Neural cell (in vitro differentiated cells): ENCODE results near the gene MEGF6. TPM values are rescaled to one million over a fixed set of nuclear protein-coding genes. Genes with fewer than 3 reads are reported as not detected.

ENCODE experiments used
- H2AFZ ChIP-seq: fragments of 200-600, 300-800 bp; sonication (generic), shearing (Covaris generic); 2 replicates; pipeline ENCODE4 v1.6.0; 2014; ENCODE audit warnings: low read depth, mild to moderate bottlenecking, antibody characterized with exemption, low read length, moderate library complexity
- H3F3A ChIP-seq: fragments of 200-600 bp; shearing (Covaris generic); 2 replicates; pipeline ENCODE4 v1.6.1; 2016; ENCODE audit warnings: mild to moderate bottlenecking, moderate library complexity, mixed read lengths, antibody characterized with exemption, low read length; ENCODE audit not compliant: insufficient read depth, poor library complexity, severe bottlenecking
- H3K27ac ChIP-seq: fragments of 200-600, 300-800 bp; sonication (generic), shearing (Covaris generic); 2 replicates; pipeline ENCODE4 v1.5.1; 2014; ENCODE audit warnings: mild to moderate bottlenecking, low read length, moderate library complexity
- H3K27me3 ChIP-seq: fragments of 300-800, 200-600 bp; sonication (generic), shearing (Covaris generic); 2 replicates; pipeline ENCODE4 v1.6.0; 2014; ENCODE audit warnings: mild to moderate bottlenecking, low read depth, low read length, moderate library complexity; ENCODE audit not compliant: insufficient read depth
- H3K36me3 ChIP-seq: fragments of 300-800, 200-600 bp; sonication (generic), shearing (Covaris generic); 2 replicates; pipeline ENCODE4 v1.5.1; 2014; ENCODE audit warnings: mild to moderate bottlenecking, antibody characterized with exemption, low read length, moderate library complexity; ENCODE audit not compliant: insufficient read depth
- H3K4me2 ChIP-seq: fragments of 300-800, 200-600 bp; sonication (generic), shearing (Covaris generic); 2 replicates; pipeline ENCODE4 v1.6.0; 2014; ENCODE audit warnings: mild to moderate bottlenecking, low read length
- H3K4me3 ChIP-seq: fragments of 300-800, 200-600 bp; sonication (generic), shearing (Covaris generic); 2 replicates; pipeline ENCODE4 v1.5.1; 2014; ENCODE audit warnings: mild to moderate bottlenecking, low read length, moderate library complexity
- H3K79me2 ChIP-seq: fragments of 200-600 bp; shearing (Covaris generic); replicated peaks from 2 replicates; pipeline ENCODE4 v1.6.0; 2014; ENCODE audit warnings: mild to moderate bottlenecking, low read length, moderate library complexity; ENCODE audit not compliant: insufficient read depth
- H3K9ac ChIP-seq: fragments of 300-800, 200-600 bp; sonication (generic), shearing (Covaris generic); 2 replicates; pipeline ENCODE4 v1.6.1; 2016; ENCODE audit warnings: mild to moderate bottlenecking, low read length, mixed read lengths
- H3K9me2 ChIP-seq: fragments of 200-600 bp; shearing (Covaris generic); 2 replicates; pipeline ENCODE4 v1.6.1; 2016; ENCODE audit warnings: mild to moderate bottlenecking, low read length, mixed read lengths; ENCODE audit not compliant: insufficient read depth
- H3K9me3 ChIP-seq: fragments of 200-600, 300-800 bp; sonication (generic), shearing (Covaris generic); 2 replicates; pipeline ENCODE4 v1.6.1; 2016; ENCODE audit warnings: mild to moderate bottlenecking, mixed run types, low read length, moderate library complexity, mixed read lengths
- H4K20me1 ChIP-seq: fragments of 200-600 bp; shearing (Covaris generic); 2 replicates; pipeline ENCODE4 v1.6.1; 2016; ENCODE audit warnings: mild to moderate bottlenecking, mixed run types; ENCODE audit not compliant: insufficient read depth
- EP300 ChIP-seq: fragments of 450-650 bp; conservative IDR thresholded peaks from 2 replicates; pipeline ENCODE4 v1.6.1; 2014; ENCODE audit warnings: antibody characterized with exemption, mild to moderate bottlenecking, moderate library complexity; ENCODE audit not compliant: poor library complexity, severe bottlenecking
- EZH2 ChIP-seq: fragments of 200-600, 300-800 bp; shearing (Covaris generic), sonication (generic); IDR thresholded peaks from 2 replicates; pipeline ENCODE4 v1.6.1; 2014; ENCODE audit warnings: antibody characterized with exemption, low read length, borderline replicate concordance, mild to moderate bottlenecking; ENCODE audit not compliant: insufficient read depth, poor library complexity, severe bottlenecking
- MXI1 ChIP-seq: fragments of 450-650 bp; conservative IDR thresholded peaks from 2 replicates; pipeline ENCODE4 v1.6.1; 2014; ENCODE audit warnings: antibody characterized with exemption, mild to moderate bottlenecking; ENCODE audit not compliant: poor library complexity, severe bottlenecking
- POLR2AphosphoS5 ChIP-seq: IDR thresholded peaks from 2 replicates; pipeline ENCODE4 v1.6.1; 2012
- RAD21 ChIP-seq: fragments of 450-650 bp; conservative IDR thresholded peaks from 2 replicates; pipeline ENCODE4 v1.6.1; 2014; ENCODE audit warnings: antibody characterized with exemption, mild to moderate bottlenecking, moderate library complexity
- SMC3 ChIP-seq: fragments of 450-650 bp; conservative IDR thresholded peaks from 2 replicates; pipeline ENCODE4 v1.6.1; 2014; ENCODE audit warnings: antibody characterized with exemption, mild to moderate bottlenecking, moderate library complexity; ENCODE audit not compliant: poor library complexity
- TAF1 ChIP-seq: IDR thresholded peaks from 2 replicates; pipeline ENCODE4 v1.6.1; 2012; ENCODE audit warnings: low read depth
- polyA plus RNA-seq: library from polyadenylated mRNA; depleted of rRNA; stranded (reverse); fragments of >200 nt; gene quantifications from 2 replicates; pipeline ENCODE4 v1.2.3, GENCODE V29; 2014
- TF ChIP-seq, protein P1 (sequence below): IDR thresholded peaks from 2 replicates; pipeline ENCODE4 v1.6.1; 2012; ENCODE audit warnings: borderline replicate concordance
- TF ChIP-seq, protein P2 (sequence below): fragments of 450-650 bp; IDR thresholded peaks from 2 replicates; pipeline ENCODE4 v1.5.1; 2014; ENCODE audit warnings: antibody characterized with exemption, mild to moderate bottlenecking, moderate library complexity; ENCODE audit not compliant: poor library complexity, severe bottlenecking

MEGF6 gene
- polyA plus RNA-seq, 1 donor from 2014 or later, result 6.0 TPM

DNA sequence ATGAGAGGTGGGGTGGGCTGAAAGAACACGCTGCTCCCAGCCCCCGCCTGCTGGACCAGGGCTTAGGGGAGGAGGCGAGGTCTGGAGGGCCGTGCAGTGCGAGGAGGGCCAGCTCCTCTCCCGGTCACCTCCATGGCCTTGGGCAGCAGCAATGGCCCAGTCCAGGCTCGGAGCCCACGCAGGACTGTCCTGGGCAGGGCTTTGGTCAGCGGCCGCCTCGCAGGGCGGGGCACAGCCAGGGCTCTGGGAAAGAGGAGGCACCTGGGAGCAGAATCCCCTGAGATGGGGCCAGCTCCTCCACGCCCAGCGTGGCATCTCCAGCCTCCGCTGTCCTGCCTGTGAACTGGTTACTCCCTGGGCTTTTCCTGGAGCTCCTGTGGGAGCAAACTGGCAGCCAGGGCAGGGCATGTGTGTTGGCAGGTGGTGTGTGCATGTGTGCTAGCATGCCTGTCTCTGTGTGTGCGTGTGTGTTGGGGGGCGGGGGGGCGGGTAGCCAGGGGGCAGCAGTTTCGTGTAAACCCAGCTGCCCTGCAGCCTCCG lies 129.4 kb downstream of the MEGF6 start:
- Histone ChIP-seq H3K4me3 (no peak overlapping the region), H3K79me2 (no peaks in the 10 kb centered on the region), H3K4me2 (no peak overlapping the region), H3K9me2 (no peaks in the 10 kb centered on the region), H3K27ac (no peak overlapping the region), H3K36me3 (no peaks in the 10 kb centered on the region), H3K27me3 (no peaks in the 10 kb centered on the region), H2AFZ (no peak overlapping the region), H3K9me3 (no peaks in the 10 kb centered on the region), H3K9ac (no peak overlapping the region), H3F3A (no peaks in the 10 kb centered on the region), H4K20me1 (no peaks in the 10 kb centered on the region)
- TF ChIP-seq MXI1 (no peak), EZH2 (no peak)
- TF ChIP-seq, protein P1, sequence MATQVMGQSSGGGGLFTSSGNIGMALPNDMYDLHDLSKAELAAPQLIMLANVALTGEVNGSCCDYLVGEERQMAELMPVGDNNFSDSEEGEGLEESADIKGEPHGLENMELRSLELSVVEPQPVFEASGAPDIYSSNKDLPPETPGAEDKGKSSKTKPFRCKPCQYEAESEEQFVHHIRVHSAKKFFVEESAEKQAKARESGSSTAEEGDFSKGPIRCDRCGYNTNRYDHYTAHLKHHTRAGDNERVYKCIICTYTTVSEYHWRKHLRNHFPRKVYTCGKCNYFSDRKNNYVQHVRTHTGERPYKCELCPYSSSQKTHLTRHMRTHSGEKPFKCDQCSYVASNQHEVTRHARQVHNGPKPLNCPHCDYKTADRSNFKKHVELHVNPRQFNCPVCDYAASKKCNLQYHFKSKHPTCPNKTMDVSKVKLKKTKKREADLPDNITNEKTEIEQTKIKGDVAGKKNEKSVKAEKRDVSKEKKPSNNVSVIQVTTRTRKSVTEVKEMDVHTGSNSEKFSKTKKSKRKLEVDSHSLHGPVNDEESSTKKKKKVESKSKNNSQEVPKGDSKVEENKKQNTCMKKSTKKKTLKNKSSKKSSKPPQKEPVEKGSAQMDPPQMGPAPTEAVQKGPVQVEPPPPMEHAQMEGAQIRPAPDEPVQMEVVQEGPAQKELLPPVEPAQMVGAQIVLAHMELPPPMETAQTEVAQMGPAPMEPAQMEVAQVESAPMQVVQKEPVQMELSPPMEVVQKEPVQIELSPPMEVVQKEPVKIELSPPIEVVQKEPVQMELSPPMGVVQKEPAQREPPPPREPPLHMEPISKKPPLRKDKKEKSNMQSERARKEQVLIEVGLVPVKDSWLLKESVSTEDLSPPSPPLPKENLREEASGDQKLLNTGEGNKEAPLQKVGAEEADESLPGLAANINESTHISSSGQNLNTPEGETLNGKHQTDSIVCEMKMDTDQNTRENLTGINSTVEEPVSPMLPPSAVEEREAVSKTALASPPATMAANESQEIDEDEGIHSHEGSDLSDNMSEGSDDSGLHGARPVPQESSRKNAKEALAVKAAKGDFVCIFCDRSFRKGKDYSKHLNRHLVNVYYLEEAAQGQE, result no peak

GRCh38 chr1:3481046-3481445 lies 130.3 kb downstream of the MEGF6 start:
- Histone ChIP-seq H3K9me3 (no peaks in the 10 kb centered on the region), H3K9ac (no peak overlapping the region), H3K9me2 (no peaks in the 10 kb centered on the region), H3K4me3 (no peak overlapping the region), H3K27ac (no peak overlapping the region), H3K4me2 (no peak overlapping the region), H3K36me3 (no peaks in the 10 kb centered on the region), H3K27me3 (no peaks in the 10 kb centered on the region), H2AFZ (no peak overlapping the region), H4K20me1 (no peaks in the 10 kb centered on the region), H3F3A (no peaks in the 10 kb centered on the region), H3K79me2 (no peaks in the 10 kb centered on the region)
- no peak for TF ChIP-seq RAD21
- TF ChIP-seq, protein P2, sequence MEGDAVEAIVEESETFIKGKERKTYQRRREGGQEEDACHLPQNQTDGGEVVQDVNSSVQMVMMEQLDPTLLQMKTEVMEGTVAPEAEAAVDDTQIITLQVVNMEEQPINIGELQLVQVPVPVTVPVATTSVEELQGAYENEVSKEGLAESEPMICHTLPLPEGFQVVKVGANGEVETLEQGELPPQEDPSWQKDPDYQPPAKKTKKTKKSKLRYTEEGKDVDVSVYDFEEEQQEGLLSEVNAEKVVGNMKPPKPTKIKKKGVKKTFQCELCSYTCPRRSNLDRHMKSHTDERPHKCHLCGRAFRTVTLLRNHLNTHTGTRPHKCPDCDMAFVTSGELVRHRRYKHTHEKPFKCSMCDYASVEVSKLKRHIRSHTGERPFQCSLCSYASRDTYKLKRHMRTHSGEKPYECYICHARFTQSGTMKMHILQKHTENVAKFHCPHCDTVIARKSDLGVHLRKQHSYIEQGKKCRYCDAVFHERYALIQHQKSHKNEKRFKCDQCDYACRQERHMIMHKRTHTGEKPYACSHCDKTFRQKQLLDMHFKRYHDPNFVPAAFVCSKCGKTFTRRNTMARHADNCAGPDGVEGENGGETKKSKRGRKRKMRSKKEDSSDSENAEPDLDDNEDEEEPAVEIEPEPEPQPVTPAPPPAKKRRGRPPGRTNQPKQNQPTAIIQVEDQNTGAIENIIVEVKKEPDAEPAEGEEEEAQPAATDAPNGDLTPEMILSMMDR, result no peak
- no peak for TF ChIP-seq TAF1
- TF ChIP-seq POLR2AphosphoS5, result no peak
- TF ChIP-seq EP300, result no peak
- no peak for TF ChIP-seq EZH2
- TF ChIP-seq, protein P1, result no peak
- no peak for TF ChIP-seq MXI1
- TF ChIP-seq SMC3, result no peak
